ENCODE measurements around the gene RHOT2. TPM values are rescaled to one million over a fixed set of nuclear protein-coding genes. Genes with fewer than 3 reads are reported as not detected.

Gene RHOT2
- total RNA-seq, 2 experiments from 2014 or later, result 202 to 209 TPM

- intact Hi-C loops (cut with DNase I, micrococcal nuclease), result no loop called here
- CTCF ChIA-PET, result interaction anchor here (0.8 kb wide), 1 partner anchor 28 kb away, joined by 3 read pairs; no protein-coding TSS in a partner anchor
- no peak overlapping the region for H3K27ac ChIP-seq (ENCODE audit: low read depth in 1 of 2, low read length in 2 of 2)
- peaks cover 17% of the 10 kb centered on the region for H3K36me3 ChIP-seq (ENCODE audit: insufficient read depth, low read length)
- H3K4me1 Mint-ChIP-seq (ENCODE audit: low read depth), result peaks cover 21% of the 10 kb centered on the region
- no peak overlapping the region for H3K4me3 ChIP-seq (ENCODE audit: low read length)
- H3K9me3 Mint-ChIP-seq, result no peaks in the 10 kb centered on the region
- H3K36me3 Mint-ChIP-seq (ENCODE audit: low read depth), result peaks cover 16% of the 10 kb centered on the region
- DNase-seq (no peak), ATAC-seq (ENCODE audit: poor library complexity) (no peak)
- POLR2A ChIA-PET, result interaction anchor here (1.4 to 1.8 kb wide), 4 partner anchors 9 to 19 kb away, joined by 4 to 8 read pairs (median 5); partner anchors contain the start of genes RHOT2 and WDR24
- H3K27ac Mint-ChIP-seq, result peak overlapping the region; percentile 74
- peak overlapping the region; percentile 56 for H3K4me3 Mint-ChIP-seq
- no peaks in the 10 kb centered on the region for H3K9me3 ChIP-seq (ENCODE audit: control insufficient read depth in 1 of 2, insufficient read depth in 1 of 2, low read length in 2 of 2)
- no peak for TF ChIP-seq CTCF (IDR thresholded peaks at IDR 0.05)
- H3K27me3 ChIP-seq (ENCODE audit: control insufficient read depth in 1 of 2, insufficient read depth in 2 of 2, low read length in 2 of 2), result peaks cover 8 to 12% of the 10 kb centered on the region in 2 experiments
- no peaks in the 10 kb centered on the region for H3K27me3 Mint-ChIP-seq
- peaks cover 46% of the 10 kb centered on the region for H3K4me1 ChIP-seq (ENCODE audit: insufficient read depth, low read length)
Measured at GRCh38 chr16:676565-676902, 8.6 kb downstream of the RHOT2 start.

GRCh38 chr16:676913-677312 is 9.0 kb downstream of the RHOT2 start:
- peak overlapping the region; percentile 56 for H3K4me3 Mint-ChIP-seq
- H3K27me3 Mint-ChIP-seq, result no peaks in the 10 kb centered on the region
- Histone ChIP-seq H3K27me3 (ENCODE audit: control insufficient read depth in 1 of 2, insufficient read depth in 2 of 2, low read length in 2 of 2) (peaks cover 8 to 12% of the 10 kb centered on the region in 2 experiments), H3K4me1 (ENCODE audit: insufficient read depth, low read length) (peaks cover 50% of the 10 kb centered on the region), H3K27ac (ENCODE audit: low read depth in 1 of 2, low read length in 2 of 2) (no peak overlapping the region), H3K36me3 (ENCODE audit: insufficient read depth, low read length) (peaks cover 19% of the 10 kb centered on the region), H3K4me3 (ENCODE audit: low read length) (no peak overlapping the region), H3K9me3 (ENCODE audit: control insufficient read depth in 1 of 2, insufficient read depth in 1 of 2, low read length in 2 of 2) (no peaks in the 10 kb centered on the region)
- no peak for ATAC-seq (ENCODE audit: poor library complexity)
- H3K4me1 Mint-ChIP-seq (ENCODE audit: low read depth), result peaks cover 21% of the 10 kb centered on the region
- H3K27ac Mint-ChIP-seq, result peak overlapping the region; percentile 74
- ChIA-PET POLR2A (interaction anchor here (1.4 kb wide), 1 partner anchor 13 kb away, joined by 4 read pairs; no protein-coding TSS in a partner anchor), CTCF (no interaction called here)
- DNase-seq, result peak in 9 of 14 experiments; percentile 31 to 69 (median 48)
- no peaks in the 10 kb centered on the region for H3K9me3 Mint-ChIP-seq
- TF ChIP-seq CTCF (IDR thresholded peaks at IDR 0.05), result no peak
- H3K36me3 Mint-ChIP-seq (ENCODE audit: low read depth), result peaks cover 20% of the 10 kb centered on the region
- intact Hi-C loops (cut with DNase I, micrococcal nuclease), result no loop called here

GRCh38 chr16:677316-678190 is 9.6 kb downstream of the RHOT2 start:
- no peak for TF ChIP-seq CTCF (IDR thresholded peaks at IDR 0.05)
- Mint-ChIP-seq H3K9me3 (no peaks in the 10 kb centered on the region), H3K27me3 (no peaks in the 10 kb centered on the region), H3K36me3 (ENCODE audit: low read depth) (peaks cover 23% of the 10 kb centered on the region), H3K4me3 (peak overlapping the region; percentile 56), H3K27ac (peak overlapping the region; percentile 74), H3K4me1 (ENCODE audit: low read depth) (peaks cover 23% of the 10 kb centered on the region)
- peaks cover 19% of the 10 kb centered on the region for H3K36me3 ChIP-seq (ENCODE audit: insufficient read depth, low read length)
- ChIA-PET CTCF (no interaction called here), POLR2A (interaction anchor here (1.4 to 4.8 kb wide), 2 partner anchors 12 to 17 kb away, joined by 4 to 55 read pairs; no protein-coding TSS in a partner anchor)
- H3K27ac ChIP-seq (ENCODE audit: low read depth in 1 of 2, low read length in 2 of 2), result no peak overlapping the region
- intact Hi-C loops (cut with DNase I, micrococcal nuclease), result no loop called here
- no peak for ATAC-seq (ENCODE audit: poor library complexity)
- H3K4me3 ChIP-seq (ENCODE audit: low read length), result no peak overlapping the region
- no peak for DNase-seq
- H3K27me3 ChIP-seq (ENCODE audit: control insufficient read depth in 1 of 2, insufficient read depth in 2 of 2, low read length in 2 of 2), result peaks cover 8 to 12% of the 10 kb centered on the region in 2 experiments
- peaks cover 56% of the 10 kb centered on the region for H3K4me1 ChIP-seq (ENCODE audit: insufficient read depth, low read length)
- H3K9me3 ChIP-seq (ENCODE audit: control insufficient read depth in 1 of 2, insufficient read depth in 1 of 2, low read length in 2 of 2), result no peaks in the 10 kb centered on the region
